GM21528 (cell line): ENCODE measurements around the gene CACNA1A.

ENCODE experiments used
- ATAC-seq: cut with Tn5 transposase; IDR thresholded peaks from one replicate; pipeline ENCODE4 v1.9.1; 2021; ENCODE audit warnings: mild to moderate bottlenecking, moderate library complexity; ENCODE audit not compliant: unreplicated experiment, low FRiP score

Gene CACNA1A

GRCh38 chr19:13319526-13319925, 186.8 kb downstream of the CACNA1A start:
- no peak for ATAC-seq

GRCh38 chr19:13318190-13318589, 188.1 kb downstream of the CACNA1A start:
- ATAC-seq = no peak

- no peak for ATAC-seq
These were observed 190.8 kb downstream of the CACNA1A start for GRCh38 chr19:13315495-13315894.

- ATAC-seq = no peak
These were observed 191.5 kb downstream of the CACNA1A start for GRCh38 chr19:13314761-13315160.

- ATAC-seq = no peak
These were observed 192.4 kb downstream of the CACNA1A start for GRCh38 chr19:13313875-13314274.

- no peak for ATAC-seq
These were observed 196.4 kb downstream of the CACNA1A start for GRCh38 chr19:13309864-13310263.

- ATAC-seq = no peak
These were observed 202.7 kb downstream of the CACNA1A start for GRCh38 chr19:13303381-13304129.

GRCh38 chr19:13302526-13303270, 203.6 kb downstream of the CACNA1A start:
- ATAC-seq = no peak

GRCh38 chr19:13301627-13302334, 204.5 kb downstream of the CACNA1A start:
- ATAC-seq = no peak

GRCh38 chr19:13300421-13301030, 205.8 kb downstream of the CACNA1A start:
- no peak for ATAC-seq

GRCh38 chr19:13299838-13300237, 206.4 kb downstream of the CACNA1A start:
- ATAC-seq = no peak

- no peak for ATAC-seq
These were observed 207.5 kb downstream of the CACNA1A start for GRCh38 chr19:13298565-13299481.

GRCh38 chr19:13297023-13297422, 209.3 kb downstream of the CACNA1A start:
- ATAC-seq = no peak

- ATAC-seq = no peak
These were observed 211.3 kb downstream of the CACNA1A start for GRCh38 chr19:13294812-13295567.

GRCh38 chr19:13291913-13292312, 214.4 kb downstream of the CACNA1A start:
- ATAC-seq = no peak

- ATAC-seq = no peak
These were observed 215.5 kb downstream of the CACNA1A start for GRCh38 chr19:13290741-13291140.

GRCh38 chr19:13289295-13289694, 217.0 kb downstream of the CACNA1A start:
- no peak for ATAC-seq

GRCh38 chr19:13286195-13286985, 219.9 kb downstream of the CACNA1A start:
- no peak for ATAC-seq
